GM21528 (cell line): ENCODE data around the gene AS3MT.
"Not testable (repeated sequence)": the region's sequence is repeated elsewhere in the genome, so short reads cannot be mapped to it uniquely, and the experiment has no call there.

Experiments used
- ATAC-seq: cut with Tn5 transposase; IDR thresholded peaks from one replicate; pipeline ENCODE4 v1.9.1; 2021; ENCODE audit warnings: mild to moderate bottlenecking, moderate library complexity; ENCODE audit not compliant: unreplicated experiment, low FRiP score

The AS3MT gene

DNA sequence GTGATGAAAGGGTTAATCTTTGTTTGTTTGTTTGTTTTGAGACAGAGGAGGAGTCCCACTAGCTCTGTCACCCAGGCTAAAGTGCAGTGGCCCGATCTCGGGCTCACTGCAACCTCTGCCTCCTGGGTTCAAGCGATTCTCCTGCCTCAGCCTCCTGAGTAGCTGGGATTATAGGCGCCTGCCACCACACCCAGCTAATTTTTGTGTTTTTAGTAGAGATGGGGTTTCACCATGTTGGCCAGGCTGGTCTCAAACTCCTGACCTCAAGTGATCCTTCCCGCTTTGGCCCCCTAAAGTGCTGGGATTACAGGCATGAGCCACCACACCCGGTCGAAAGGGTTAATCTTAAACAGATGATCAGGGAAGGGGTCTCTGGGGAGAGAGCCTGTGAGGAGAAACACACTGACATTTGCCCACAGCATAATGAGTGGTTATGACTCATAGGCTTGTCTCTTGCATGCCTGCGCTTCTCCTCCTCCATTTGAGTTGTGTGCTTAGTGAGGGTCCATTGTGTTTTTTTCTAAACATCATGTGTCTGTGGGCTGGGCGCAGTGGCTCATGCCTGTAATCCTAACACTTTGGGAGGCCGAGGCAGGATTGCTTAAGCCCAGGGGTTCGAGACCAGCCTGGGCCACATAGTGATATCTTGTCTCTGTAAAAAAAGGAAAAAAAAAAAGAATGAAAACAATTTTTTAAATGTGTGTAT lies 13.4 kb upstream of the AS3MT start:
- not testable (repeated sequence) for ATAC-seq

DNA sequence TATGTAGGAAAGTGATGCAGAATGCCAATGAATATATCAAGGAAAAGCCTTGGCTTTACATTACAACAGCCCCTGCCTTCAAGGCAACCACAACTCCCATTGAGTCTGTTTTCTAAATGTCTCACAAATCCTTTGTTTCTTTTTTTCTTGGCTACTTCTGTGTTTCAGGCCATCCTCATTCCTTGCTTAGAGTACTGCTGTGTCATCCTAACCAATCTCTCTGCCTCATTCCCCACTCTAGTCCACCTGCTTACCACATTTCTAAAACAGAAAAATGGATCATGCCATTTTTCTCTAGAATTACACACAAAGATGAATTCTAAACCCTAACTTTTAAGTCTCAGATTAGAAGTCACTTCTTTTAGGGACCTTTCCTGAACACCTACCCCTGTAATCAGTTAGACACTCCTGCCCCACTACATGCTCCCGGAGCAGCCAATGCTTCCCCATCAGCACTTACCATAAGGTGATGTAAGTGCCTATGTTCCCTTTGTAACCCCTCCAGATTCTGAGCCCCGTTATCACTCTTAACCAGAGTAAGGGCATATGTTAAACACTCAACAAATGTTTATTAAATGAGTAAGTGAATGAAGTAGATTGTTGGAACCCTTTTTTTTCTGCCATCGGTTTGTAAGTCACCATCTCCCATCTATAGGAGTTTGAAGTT lies 12.4 kb upstream of the AS3MT start:
- no peak for ATAC-seq

DNA sequence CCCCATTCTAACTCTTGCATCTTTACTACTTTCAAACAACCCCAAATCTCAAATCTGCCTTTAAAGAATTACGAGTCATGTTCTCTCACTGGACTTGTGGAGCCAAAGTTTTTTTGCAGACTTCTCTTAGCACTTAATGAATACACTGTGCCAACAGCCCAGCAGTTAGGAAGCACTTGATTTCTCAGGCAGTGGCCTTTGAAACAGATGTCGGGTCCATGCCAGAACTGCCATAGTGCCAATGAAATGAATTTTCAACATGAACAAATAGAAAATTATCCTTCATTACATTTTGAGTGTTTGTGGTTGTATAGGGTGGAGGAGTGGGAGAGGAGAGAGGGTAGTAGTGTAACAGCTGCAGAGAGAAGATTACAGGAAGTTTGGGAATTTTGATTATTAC lies 9.4 kb upstream of the AS3MT start:
- ATAC-seq, result no peak

DNA sequence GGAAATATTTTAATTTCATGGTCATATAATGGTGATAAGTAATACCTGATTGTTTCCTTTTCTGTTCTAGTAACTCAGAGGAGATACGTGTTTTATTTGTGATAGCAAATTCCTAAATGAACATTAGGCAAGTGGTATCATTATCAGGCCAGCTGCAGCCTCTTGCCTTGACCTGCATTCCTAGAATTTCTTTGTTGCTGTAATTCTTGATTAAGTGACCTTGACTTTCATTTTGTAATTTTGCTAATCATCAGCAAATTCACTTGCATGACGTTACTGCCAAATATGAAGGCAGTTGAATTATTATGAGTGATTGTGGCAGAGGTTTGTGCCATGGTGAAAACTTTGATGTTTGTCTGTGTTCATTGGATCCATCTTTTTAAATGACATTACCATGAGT lies 5.6 kb upstream of the AS3MT start:
- ATAC-seq, result no peak

DNA sequence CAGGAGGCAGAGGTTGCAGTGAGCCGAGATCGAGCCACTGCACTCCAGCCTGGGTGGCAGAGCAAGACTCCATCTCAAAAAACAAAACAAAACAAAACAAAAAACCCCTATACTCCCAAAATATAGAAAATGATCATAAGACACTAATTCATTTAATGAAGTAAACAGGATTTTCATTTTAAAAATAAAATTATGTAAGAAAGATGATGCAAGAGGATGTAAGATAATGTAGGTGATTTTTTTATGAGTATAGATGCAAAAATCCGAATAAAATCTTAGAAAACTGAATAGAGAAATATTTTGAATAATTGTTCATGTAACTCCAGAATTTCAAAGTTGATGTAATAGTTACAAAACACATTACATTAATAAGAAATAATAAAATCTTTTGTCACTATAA lies 3.6 kb upstream of the AS3MT start:
- ATAC-seq, result no peak

DNA sequence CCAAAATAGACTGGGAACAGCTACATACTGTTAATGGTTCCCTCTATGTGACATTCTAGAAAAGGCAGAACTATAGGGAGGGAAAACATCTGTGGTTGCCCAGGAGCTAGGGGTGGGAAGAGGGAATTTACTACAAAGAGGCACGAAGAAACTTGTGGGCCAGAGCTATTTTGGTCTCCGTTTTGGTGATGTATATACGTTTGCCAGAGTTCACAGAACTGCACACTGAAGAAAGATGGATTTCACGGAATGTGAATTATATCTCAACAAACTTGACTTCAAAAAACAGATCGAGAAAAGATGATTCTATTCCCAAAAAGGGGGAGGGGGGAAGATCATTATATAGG lies 386 bp upstream of the AS3MT start:
- no peak for ATAC-seq

DNA sequence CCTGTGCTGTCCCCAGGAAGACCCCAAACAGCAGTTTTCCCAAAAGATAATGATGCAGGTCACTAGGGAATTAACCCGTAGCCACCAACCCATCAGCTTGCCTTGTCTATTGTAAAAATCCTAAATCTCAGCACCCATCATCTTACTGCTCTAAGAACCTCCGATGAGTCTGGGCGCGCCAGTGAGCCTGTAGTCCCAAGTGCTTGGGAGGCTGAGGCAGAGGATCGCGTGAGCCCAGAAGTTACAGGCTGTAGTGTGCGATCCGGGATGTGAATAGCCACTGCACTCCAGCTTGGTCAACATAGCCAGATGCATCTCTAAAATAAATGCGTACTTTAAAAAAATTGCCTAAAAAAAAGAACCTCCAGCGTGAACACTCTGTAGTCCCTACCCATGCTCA lies 951 bp downstream of the AS3MT start:
- ATAC-seq, result no peak

DNA sequence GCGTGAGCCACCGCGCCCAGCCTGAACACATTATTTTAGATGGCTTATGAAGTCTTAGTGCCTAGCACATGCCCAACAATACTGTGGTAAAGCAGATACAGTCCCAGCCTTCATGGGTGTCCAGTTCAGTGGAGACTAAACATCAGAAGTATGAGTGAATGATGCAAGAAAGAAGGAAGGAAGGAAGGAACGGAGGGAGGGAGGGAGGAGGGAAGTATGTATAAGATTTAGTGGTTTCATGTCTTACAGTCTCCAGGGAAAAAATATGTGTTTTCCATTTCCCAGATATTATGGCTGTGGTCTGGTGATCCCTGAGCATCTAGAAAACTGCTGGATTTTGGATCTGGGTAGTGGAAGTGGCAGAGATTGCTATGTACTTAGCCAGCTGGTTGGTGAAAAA lies 2.9 kb downstream of the AS3MT start:
- ATAC-seq, result no peak

DNA sequence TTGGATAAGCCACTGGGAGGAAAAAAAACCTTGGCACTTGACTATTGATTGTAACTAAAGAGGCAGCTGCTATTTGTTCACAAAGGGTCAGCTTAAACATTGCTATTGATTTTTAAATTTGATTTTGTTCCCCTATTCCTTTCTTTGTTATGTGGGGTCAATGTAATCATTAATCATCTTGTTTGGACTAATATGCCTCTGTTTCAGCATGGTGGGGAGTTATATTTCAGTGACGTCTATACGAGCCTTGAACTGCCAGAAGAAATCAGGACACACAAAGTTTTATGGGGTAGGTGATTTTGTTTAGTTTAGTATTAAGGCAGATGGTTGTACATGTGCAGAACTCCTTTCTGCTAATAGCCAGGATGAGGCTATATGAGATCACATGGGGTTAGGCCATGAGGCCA lies 7.5 kb downstream of the AS3MT start:
- no peak for ATAC-seq

DNA sequence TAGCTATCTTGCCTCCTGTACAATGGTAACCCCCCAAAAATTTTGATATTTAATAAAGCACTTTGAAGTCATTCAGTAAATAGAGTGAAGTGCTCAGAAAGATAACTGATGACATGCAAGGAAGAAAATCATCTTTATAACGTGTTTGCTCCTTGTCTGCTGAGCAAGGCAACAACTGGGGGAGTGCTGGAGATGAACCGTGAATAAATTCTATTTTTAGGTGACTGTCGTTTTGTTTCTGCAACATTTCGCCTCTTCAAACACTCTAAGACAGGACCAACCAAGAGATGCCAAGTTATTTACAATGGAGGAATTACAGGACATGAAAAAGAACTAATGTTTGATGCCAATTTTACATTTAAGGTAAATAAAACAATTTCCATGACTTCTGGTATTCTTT lies 9.4 kb downstream of the AS3MT start:
- no peak for ATAC-seq

DNA sequence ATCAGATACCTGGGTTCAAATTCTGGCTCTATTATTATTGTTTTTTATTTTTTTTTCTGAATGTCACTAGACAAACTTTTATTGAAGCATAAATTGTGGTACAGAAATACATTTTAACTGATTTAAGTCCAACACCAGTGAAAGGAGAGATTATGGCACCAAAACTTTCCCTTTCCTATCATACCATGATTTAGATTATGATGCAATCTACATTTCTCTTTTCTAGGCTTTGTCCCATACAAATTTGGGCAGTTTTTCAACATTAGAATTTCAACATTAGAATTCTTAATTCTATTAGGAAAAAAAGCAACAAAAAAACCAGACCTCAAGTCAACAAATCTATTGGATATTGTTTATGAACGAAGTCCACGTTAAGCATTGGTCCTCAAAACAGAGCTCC lies 11.0 kb downstream of the AS3MT start:
- ATAC-seq, result no peak

DNA sequence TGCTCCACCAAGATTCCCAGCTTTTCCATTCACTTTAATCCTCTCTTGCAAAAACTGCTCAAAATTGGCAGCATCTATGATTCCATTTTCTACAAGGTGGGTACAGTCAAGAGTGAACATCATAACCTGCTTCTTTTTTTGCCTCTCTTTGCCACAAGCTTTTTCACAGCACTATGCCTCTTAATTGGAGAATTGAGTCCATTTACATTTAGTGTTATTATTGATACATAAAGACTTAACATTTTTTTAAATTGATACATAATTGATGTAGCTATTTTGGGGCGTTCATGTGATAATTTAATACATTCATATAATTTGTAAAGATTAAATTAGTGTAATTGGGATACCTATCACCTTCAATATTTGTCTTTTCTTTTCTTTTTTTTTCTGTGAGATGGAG lies 18.8 kb downstream of the AS3MT start:
- no peak for ATAC-seq

DNA sequence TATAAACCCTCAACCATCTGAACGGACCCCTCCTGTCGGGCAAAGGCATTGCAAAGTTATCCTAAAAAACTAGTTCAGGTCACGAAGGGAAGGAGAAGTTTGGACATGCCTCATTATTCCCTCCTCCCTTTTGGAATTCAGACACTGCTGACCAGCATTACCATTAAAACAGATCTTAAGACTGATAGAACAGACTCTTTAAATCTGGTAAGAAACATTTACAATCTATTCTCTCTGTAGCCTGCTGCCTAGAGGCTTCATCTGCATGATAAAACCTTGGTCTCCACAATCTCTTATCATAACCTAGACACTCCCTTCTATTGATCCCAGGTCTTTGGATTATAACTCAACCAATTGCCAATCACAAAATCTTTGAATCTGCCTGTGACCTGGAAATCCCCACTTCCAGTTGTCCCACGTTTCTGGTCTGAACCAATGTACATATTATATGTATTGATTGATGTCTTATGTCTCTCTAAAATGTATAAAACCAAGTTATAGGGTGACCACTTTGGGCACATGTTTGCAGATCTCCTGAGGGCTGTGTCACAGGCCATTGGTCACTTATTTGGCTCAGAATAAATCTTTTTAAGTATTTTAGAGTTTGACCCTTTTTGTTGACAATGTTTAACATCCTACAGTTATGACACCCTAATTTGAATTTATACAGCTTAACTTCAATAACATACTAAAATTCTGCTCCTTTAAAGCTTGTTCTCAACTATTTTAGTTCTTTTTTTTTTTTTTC lies 25.4 kb downstream of the AS3MT start:
- ATAC-seq, result no peak

DNA sequence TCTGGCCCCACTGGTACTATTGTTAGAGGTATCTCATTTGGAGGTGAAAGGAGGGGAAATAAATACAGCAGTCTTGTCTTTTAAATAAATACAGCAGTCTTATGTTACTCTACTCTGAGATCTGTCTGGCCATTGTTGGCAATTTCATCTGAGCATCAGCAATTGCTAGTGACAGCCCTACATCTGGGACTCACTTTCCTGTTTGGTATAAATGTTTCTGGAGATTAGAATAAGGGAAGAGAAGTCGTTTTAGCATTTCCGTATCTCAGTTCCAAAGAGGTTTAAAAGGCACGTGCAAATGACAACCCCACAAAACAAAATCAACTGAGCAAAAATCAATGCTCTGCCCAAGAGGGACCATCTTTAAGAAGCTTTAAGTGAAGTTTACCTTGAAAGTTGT lies 30.7 kb downstream of the AS3MT start:
- no peak for ATAC-seq

DNA sequence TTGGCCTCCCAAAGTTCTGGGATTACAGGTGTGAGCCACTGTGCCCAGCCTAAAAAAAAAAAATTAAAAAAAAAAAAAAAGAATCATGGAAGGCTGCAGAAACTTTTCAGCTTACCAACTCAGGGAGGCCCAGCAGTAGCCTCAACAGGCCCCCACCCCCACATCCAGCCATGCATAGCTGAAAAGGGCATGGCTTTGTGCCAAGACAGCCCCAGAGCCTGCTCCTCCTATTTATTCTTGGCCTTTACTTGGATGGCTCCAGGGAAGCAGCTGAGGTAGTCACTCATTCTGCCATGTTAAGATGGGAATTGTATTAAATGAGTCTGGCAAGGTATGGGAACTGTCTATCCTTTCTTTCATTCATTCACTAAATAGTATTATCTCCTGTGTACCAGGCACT lies 35.1 kb downstream of the AS3MT start:
- ATAC-seq, result no peak

DNA sequence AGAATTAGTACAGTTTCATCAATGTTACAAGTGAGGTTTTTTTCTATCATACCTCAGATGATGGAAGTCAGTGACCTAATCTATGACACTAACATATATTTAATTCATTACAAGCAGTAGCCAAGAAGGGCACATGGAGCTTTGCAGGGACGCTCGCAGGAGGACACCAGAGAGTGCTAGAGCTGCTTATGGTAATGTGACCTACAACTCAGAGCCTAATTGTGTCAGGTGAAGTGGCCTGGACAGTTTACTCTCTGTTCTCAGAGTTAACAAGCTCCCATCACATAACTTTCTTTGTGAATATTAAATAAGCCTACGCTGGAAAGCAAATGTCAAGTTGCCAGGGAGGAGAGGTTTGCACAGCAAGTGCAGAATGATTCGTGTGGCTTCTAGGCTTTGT lies 37.2 kb downstream of the AS3MT start:
- ATAC-seq, result no peak

DNA sequence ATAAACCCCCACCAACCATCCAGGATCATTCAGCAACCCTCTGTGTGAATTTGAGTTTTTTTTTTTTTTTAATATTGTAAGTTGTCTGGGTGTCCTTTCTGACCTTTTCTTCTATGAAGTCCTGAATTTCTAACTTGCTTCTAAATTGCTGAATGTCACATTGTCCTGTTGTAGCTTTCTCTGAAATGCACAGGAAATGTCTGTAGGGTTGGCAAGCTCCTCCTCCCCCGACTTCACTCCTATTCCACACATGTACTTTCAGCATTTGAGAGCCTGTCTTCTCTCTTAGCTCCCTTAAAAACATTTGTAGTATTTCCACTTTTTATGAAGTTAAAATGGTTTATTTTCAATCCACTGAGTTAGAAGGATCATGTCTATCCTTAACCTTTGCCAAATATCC lies 45.5 kb downstream of the AS3MT start:
- ATAC-seq, result no peak

DNA sequence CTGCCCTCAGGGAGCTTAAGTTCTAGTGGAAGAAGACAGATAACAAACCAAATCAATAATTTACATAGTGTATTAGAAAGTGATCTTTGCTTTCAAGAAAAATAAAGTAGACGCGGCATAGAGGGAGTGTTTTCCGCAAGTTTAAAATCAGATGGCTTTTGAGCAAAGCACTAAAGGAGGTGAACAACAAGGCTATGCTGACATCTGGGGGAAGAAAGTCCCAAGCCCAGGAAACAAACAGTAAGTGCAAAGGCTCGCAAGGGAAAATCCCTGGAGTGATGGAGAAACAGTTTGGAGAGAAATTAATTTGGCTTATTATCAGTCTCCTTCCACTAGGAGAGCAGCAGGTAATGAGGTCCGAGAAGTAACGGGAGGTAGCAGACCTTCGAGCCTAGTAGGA lies 46.9 kb downstream of the AS3MT start:
- no peak for ATAC-seq

DNA sequence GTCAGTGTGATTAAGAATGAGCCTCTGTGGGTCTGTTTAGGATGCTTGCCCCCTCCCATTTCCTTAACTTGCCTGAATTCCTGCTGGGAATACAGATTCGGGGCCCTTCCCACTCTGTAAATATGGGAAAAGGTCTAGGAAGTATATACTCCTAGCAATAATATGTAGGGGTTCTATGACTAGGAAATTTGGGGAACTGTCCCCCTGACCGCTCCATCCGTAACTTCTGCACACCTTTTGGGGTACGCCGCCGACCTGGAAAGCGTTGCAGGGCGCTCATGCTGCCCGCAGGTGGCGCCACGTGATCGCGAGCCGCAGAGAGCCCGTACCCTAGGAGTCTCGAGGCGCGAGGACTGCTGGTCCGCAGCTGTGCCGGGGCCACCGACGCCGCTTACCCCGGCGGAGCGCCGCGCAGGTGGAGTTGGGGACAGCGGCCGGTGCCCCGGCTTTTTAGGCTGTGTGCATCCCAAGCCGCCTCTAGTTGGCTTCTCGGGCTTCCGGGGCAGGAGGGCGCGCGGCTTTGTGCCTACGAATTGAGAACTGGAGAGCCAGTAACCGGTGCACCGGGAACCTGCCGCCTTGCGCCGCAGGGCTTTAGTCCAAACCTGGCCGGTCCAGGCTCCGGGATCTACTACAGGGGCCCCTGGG lies 48.2 kb downstream of the AS3MT start:
- ATAC-seq, result peak; percentile 49

DNA sequence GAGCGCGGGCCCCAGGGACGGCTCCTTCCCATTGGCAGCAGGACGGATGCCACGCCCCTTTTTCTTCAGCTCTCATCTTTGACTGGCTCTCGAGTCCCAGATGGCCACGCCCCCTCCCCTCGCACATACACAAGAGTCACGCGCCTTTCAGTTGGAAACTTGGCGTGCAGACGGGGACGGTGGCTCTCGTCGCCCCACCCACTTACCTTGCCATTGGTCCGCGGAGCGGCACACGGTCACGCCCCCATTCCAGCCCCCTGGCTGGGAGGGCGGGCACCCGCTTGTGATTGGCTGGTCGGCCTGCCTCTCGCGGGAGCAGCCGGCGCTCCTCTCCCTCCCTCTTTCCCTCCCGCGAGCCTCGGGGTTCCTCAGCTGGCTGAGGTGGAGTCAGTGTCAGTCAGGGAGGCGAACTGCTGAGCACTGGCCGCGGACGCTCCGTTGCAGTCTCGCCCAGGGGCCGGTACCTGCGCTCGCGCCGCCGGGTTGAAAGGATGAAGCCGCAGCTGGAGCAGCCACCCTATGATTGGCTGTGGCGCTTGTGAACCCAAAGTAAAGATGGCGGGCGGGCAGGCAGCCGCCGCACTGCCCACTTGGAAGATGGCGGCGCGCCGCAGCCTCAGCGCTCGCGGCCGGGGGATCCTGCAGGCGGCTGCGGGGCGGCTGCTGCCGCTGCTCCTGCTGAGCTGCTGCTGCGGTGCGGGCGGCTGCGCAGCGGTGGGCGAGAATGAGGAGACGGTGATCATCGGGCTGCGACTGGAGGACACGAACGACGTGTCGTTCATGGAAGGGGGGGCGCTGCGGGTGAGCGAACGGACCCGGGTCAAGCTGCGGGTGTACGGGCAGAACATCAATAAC lies 48.9 kb downstream of the AS3MT start, which contains the start of gene CNNM2:
Gene CNNM2, plus strand, starts transcription at position 333 of the 855 bp plus-strand sequence. Its CDS starts 187 bp downstream, at position 520.
- peak; percentile 88 for ATAC-seq
